G401 (cell line): Measurements from ENCODE around the gene PTPRS. TPM values are rescaled to one million over a fixed set of nuclear protein-coding genes. Genes with fewer than 3 reads are reported as not detected.
"Not testable (repeated sequence)": the region's sequence is repeated elsewhere in the genome, so short reads cannot be mapped to it uniquely, and the experiment has no call there.

ENCODE experiments used
- DNase-seq: peaks from one replicate; pipeline ENCODE4 v3.0.0-alpha.2; 2015; ENCODE audit warnings: low spot score
- in situ Hi-C: cut with HindIII; loops from 2 replicates; pipeline ENCODE4 v1.10.0; 2016; ENCODE audit warnings: low sequenced_read_pairs, mixed read lengths
- total RNA-seq: library from RNA; depleted of rRNA; stranded (reverse); fragments of >200 nt; shearing (Covaris generic); gene quantifications from 2 replicates; pipeline ENCODE4 v1.2.3, GENCODE V29; 2014

Gene PTPRS
- total RNA-seq, 1 experiment from 2014 or later = 168 TPM

- in situ Hi-C loops = no loop called here
- no peak for DNase-seq
These were observed 5.0 kb downstream of the PTPRS start for GRCh38 chr19:5335593-5335992.

- no peak for DNase-seq
- in situ Hi-C loops = no loop called here
These were observed 5.7 kb downstream of the PTPRS start for GRCh38 chr19:5334824-5335500.

DNA sequence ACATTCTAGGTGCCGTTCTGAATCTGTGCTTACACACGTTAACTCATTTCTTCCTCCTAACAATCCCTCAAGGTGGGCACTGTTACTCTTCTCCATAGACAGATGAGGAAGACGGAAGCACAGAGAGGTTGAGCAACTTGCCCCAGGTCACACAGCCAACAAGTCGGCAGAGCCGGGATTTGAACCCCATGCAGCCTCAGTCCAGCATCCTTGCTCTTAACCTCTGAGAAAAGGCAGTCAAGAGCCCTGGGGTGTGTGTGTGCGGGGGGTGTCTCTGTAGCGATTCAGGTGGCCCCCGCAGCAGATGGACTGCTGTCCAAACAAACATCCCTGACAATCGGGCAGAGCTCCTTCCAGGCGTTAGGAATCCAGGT lies 6.3 kb downstream of the PTPRS start:
- in situ Hi-C loops = no loop called here
- DNase-seq = no peak

DNA sequence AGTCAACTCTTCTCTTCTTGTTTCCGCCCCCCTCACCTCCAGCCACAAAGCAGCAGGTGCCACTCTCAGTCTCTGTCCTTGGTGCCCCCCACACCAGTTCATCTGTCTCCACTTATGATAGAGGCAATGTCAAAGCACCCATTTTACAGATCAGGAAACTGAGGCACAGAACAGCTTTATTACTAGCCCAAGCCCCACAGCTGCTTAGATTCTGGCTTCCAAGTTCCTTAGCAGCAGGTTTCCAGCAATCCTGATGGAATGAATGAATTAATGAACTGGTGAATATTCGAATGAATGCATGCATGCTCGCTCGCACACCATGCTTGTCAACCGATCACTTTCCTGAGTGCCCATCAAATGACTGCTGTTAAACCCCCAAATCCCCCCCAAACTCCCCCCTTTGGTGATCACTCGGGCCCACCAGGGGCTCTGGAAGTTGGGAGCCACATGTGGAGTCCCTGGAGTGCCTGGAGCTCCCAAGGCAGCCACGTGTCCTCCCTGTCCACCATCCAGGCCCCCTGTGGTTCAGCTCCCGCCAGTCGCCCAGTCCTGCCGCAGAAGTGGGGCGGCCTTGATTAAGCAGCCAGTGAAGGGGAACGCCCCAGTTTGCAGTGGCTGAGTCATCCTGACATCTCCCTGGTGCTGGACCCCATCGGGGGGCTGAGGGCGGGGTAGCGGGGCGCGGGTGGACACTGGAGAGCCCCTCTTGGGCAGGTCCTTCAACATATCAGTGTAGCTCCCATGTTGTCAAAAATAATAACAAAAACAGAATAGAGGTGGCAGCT lies 6.8 kb downstream of the PTPRS start:
- no peak for DNase-seq
- in situ Hi-C loops = no loop called here

DNA sequence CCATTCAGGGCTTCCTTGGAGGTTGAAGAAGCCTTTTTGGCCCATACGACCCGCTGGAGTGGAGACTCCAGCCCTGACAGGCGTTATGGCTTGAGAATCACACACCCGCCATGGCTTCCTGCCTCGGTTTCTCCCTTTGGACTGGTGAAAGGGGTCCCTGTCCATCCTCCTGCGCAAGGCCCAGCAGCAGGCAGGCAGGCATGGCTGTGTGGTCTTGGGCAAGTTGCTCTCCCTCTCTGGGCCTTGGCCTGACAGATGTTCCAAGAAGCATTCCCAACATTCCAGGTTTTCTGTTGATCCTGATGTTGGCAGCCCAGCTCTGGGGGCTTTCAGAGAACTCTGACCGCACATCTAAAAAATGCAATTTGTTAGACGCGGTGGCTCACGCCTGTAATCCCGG lies 8.1 kb downstream of the PTPRS start:
- in situ Hi-C loops = no loop called here

GRCh38 chr19:5331790-5332189 lies 8.8 kb downstream of the PTPRS start:
- in situ Hi-C loops = no loop called here
- no peak for DNase-seq

More for the DNA sequence above, 8.1 kb downstream of the PTPRS start:
- no peak for DNase-seq

DNA sequence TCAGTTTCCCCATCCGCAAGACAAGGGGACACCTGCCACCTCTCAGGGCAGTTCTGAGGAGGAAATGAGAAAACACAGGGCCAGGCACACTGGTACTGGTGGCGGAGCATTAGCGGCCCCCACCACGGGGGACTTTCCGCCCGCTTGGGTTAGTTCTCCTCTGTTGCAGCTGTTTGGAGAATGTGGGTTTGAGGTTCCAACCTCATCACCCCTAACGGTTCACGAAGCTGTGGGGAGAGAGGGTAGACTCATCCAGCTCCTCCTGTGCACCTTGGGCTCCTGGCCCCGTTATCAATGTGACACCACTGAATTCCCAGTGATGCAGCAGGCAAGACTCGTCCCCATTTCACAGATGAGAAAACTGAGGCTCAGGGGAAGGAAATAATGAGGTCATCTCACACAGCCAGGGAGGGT lies 10.3 kb downstream of the PTPRS start:
- in situ Hi-C loops = no loop called here
- DNase-seq = no peak

DNA sequence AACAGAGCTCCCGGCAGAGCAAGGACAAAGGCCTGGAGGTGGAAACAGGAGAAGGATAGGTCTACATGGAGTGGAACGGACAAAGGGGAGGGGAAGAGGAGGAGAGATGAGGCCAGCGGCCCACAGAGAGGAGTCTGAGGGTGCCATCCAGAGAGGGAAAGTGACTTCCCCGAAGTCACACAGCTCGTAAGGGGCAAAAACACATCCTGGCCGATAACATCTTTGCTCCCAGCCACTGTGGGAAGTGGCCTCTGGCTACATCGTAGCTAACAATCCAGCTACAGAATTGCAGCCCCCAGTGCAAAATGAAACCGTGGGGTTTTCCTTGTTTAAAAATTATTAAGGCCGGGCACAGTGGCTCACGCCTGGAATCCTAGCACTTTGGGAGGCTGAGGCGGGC lies 11.5 kb downstream of the PTPRS start:
- no peak for DNase-seq
- in situ Hi-C loops = no loop called here

DNA sequence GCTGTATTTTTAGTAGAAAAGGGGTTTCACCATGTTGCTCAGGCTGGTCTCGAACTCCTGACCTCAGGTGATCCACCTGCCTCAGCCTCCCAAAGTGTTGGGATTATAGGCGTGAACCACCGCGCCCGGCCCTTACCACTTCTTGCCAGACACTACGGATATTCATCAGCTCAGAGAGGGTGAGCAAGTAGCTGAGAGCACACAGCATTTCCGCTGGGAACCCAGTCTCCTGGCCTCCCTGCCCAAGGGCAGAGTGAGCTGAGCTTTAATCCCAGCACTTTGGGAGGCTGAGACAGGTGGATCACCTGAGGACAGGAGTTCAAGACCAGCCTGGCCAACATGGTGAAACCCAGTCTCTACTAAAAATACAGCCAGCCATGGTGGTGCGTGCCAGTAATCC lies 12.2 kb downstream of the PTPRS start:
- in situ Hi-C loops, DNase-seq: not testable (repeated sequence)

DNA sequence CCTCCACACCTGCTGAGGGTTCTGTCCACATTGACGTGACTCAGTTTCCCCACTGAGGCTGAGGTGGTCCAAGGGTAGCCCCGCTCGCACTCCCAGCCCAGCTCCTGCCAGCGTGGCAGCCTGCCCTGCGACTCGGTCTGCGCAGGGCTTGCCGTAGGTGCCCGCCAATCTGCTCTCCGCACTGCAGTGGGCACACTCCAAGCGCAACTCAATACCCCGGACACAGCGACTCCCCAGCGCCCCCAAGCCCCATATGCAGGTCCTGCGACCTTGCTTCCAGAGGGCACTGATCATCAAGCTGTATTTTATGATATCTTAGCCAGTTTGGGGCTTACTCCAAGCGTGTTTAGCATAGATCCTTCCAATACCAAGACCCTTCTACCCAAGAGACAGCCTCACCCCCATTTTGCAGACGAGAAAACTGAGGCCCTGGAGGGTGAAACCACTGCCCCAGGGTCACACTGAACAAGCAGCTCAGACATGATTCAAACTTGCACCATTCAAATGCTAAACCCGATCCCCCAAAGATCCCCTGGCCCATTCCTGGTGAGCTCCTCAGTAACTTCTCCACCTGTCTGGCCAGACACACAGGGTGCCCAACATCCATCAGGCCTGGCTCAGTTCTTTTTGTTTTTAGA lies 13.5 kb downstream of the PTPRS start:
- in situ Hi-C loops = no loop called here

DNA sequence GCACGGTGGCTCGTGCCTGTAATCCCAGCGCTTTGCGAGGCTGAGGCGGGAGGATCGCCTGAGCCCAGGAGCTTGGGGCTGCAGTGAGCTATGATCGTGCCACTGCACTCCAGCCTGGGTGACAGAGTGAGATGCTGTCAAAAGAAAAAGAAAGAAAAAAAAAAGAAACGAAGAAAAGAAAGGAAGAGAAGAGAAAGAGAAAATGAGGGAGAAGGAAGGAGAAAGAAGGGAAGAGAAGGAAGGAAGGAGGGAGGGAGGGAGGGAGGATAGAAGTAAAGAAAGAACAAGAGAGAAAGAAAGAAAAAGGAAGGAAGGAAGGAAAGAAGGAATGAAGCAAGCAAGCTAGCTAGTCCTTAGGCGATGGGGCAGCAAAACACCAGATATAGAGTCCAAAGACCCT lies 14.1 kb downstream of the PTPRS start:
- in situ Hi-C loops = no loop called here
- no peak for DNase-seq

More for the DNA sequence above, 13.5 kb downstream of the PTPRS start:
- DNase-seq = no peak

DNA sequence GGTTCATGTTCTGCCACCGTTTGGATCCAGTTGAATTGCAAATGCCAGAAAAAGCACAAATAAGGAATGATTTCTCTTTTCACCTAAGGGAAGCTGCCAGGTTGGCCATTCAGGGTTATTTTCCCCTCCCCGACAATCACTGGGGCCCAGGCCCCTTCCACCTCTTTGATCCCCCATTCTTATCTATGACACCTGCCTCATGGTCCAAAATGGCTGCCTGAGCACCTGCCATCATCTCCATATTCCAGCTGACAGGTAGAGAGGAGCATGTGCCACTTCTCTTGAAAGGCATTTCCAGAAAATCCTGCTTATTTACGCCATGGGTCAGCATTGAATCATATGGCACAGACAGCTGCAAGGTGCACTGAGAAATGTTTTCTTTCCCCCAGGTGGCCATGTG lies 15.7 kb downstream of the PTPRS start:
- DNase-seq = no peak
- in situ Hi-C loops = no loop called here

GRCh38 chr19:5323475-5323811 lies 17.2 kb downstream of the PTPRS start:
- DNase-seq = no peak
- in situ Hi-C loops = no loop called here

DNA sequence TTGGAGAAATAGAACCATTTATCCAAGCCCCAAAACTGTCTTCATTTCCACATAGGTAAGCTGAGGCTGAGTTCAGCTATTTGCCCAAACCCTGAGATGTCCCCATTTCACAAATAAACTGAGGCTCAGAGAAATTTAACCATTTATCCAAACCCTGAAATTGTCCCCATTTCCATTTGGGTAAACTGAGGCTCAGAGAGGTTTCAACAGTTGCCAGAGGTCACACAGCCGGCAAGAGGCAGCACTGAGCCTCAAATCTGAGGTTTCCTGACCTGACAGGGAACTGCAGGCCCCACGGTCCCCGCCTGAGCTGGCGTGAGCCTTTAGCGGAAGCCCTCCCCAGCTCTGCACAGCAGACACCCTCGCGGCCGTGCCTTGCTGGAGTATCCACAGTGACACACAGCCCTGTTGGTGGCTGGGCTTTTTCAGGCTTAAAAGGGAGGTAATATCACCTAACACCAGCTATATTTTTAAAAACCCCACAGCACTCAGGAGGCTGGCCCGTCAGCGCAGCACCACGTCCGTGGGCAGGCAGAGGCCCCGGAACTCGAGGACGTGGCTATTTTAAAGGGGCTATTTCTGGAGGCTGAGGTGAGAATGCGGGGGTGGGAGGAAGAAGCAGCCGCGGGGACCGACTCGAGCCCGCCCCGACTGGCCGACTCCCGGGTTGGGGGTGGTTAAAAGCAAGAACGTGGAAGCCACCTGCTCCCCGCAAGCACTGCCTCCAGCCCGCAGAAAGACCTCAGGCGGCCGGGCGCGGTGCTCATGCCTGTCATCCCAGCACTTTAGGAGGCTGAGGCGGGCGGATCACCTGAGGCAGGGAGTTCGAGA lies 18.5 kb downstream of the PTPRS start:
- in situ Hi-C loops = no loop called here
- DNase-seq = peak; percentile 27

GRCh38 chr19:5321066-5321642 lies 19.5 kb downstream of the PTPRS start:
- no peak for DNase-seq
- in situ Hi-C loops = no loop called here

- in situ Hi-C loops = no loop called here
- no peak for DNase-seq
These were observed 21.1 kb downstream of the PTPRS start for GRCh38 chr19:5319516-5319915.

DNA sequence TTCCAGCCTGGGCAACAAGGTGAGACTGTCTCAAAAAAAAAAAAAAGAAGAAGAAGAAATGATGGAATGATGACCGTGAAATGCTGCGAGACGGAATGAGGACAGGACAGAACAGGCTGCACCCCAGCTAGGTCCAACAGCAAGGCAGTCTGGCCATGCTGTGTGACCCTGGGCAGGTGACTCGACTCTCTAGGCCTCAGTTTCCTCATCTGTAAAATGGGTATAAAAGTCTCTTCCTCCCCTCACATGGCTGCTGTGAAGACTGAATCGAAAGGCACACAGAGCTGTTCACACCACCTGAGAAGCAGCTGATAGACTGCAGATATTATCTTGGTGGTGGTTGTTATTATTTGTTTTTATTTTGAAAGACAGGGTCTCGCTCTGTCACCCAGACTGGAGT lies 22.3 kb downstream of the PTPRS start:
- in situ Hi-C loops = no loop called here
- no peak for DNase-seq

- no peak for DNase-seq
- in situ Hi-C loops = no loop called here
These were observed 23.3 kb downstream of the PTPRS start for GRCh38 chr19:5317321-5317720.

GRCh38 chr19:5316138-5316537 lies 24.5 kb downstream of the PTPRS start:
- DNase-seq = no peak
- in situ Hi-C loops = no loop called here
